GM12873 (cell line): ENCODE data around the gene FHL2.

Source experiments
- CTCF ChIP-seq: IDR thresholded peaks from 2 replicates; pipeline ENCODE4 v1.5.1; 2012; ENCODE audit warnings: low read depth, mild to moderate bottlenecking, moderate library complexity, low read length, control low read depth; ENCODE audit not compliant: insufficient read depth; ENCODE audit errors: missing control alignments

FHL2 gene

GRCh38 chr2:105324732-105325131, 74.1 kb downstream of the FHL2 start:
- TF ChIP-seq CTCF = no peak

- TF ChIP-seq CTCF = no peak
Measured at GRCh38 chr2:105324101-105324500, 74.8 kb downstream of the FHL2 start.

GRCh38 chr2:105323111-105323510, 75.7 kb downstream of the FHL2 start:
- no peak for TF ChIP-seq CTCF

DNA sequence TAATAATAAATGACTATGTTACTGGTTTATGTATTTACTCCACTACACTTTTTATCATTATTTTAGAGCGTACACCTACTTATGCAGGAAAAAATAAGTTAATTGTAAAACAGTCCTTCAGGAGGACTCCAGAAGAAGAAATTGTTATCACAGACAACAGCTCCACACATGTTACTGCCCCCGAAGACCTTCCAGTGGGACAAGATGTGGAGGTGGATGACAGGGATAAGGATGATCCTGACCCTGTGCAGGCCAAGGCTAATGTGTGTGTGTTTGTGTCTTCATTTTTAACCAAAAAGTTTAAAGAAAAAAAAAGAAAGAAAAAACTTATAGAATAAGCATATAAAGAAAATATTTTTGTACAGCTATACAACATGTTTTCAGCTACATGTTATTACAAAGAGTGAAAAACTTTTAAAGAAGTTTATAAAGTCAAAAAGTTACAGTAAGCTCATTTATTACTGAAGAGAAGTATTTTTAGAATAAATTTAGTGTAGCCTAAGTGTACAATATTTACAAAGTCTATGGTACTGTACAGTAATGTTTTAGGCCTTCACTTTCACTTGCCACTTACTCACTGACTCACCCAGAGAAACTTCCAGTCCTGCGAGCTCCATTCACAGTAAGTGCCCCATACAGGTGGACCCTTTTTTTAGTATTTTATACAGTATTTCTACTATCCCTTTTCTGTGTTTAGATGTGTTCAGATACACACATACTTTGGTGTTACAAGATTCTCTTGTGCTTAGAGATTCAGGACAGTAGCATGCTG, 76.8 kb downstream of the FHL2 start:
- TF ChIP-seq CTCF = no peak

DNA sequence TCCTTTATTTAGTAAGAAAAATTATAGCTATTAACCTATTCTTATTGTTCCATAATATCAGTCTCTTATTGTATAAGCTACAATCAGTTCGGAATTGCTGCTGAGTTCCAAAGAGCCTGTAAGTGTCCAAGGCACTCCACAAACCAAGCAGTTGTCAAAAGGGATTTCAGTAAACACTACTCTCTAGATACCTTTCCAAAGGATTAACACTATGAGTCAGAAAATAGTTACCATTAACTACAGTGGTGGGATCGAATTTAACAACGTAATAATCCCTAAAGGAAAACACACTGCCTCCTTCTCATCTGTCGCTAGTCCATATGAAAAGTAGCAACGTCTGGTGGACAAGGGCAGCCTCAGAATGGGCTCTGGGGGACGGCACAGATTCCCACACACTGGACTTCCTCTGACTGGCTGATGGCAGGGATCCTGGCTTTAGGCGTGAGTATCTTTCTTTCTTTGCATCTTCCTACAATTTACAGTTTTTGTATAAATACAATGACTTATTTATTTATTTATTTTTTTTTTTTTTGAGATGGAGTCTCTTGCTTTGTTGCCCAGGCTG, 78.1 kb downstream of the FHL2 start:
- TF ChIP-seq CTCF = no peak

GRCh38 chr2:105317937-105318336, 80.9 kb downstream of the FHL2 start:
- TF ChIP-seq CTCF = no peak

DNA sequence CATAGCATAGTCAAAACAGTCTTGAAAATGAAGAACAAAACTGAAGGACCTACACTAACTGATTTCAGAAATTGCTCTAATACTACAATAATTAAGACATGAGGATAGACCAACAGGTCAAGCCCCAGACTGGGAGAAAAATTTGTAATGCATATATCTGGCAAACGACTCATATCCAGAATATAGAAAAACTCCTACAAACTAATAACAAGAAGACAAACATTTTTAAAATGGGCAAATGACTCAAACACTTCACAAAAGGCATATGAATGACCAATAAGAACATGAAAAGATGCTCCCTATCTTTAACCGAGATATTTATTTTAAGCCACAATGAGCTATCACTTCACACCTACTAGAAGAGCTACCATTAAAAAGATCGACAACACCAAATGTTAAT, 83.5 kb downstream of the FHL2 start:
- no peak for TF ChIP-seq CTCF
